Adrenal gland (tissue), 12 donors: Measurements from ENCODE around the gene COL8A2. TPM values are rescaled to one million over a fixed set of nuclear protein-coding genes. Genes with fewer than 3 reads are reported as not detected.

Source experiments
- DNase-seq, 7 donors: peaks; one replicate each; pipeline ENCODE4 v3.0.0-alpha.2; 2019 to 2020
- H3K27ac ChIP-seq, 5 donors: fragments of 200-600 bp; sonication (generic) in 4 of 5; 1 replicate in 3 of 5; 2 replicates in 2 of 5; pipeline versions ENCODE4 v1.5.1 to v1.8.0; 2016 to 2020; ENCODE audit warnings: mild to moderate bottlenecking in 1 of 5
- H3K27me3 ChIP-seq: fragments of 200-600 bp; 2 replicates; pipeline ENCODE4 v1.8.0; 2021
- H3K36me3 ChIP-seq, 2 donors: fragments of 200-600 bp; replicated peaks in 1 of 2; 1 replicate in 1 of 2; 2 replicates in 1 of 2; pipeline versions ENCODE4 v1.5.1 to v1.8.0; 2018 to 2022
- H3K4me1 ChIP-seq, 2 donors: fragments of 200-600 bp; replicated peaks in 1 of 2; 1 replicate in 1 of 2; 2 replicates in 1 of 2; pipeline versions ENCODE4 v1.5.1 to v1.8.0; 2018 to 2021
- H3K4me3 ChIP-seq, 4 donors: fragments of 200-600 bp; sonication (generic) in 3 of 4; one replicate each; pipeline ENCODE4 v1.5.1; 2016 to 2018
- H3K9me3 ChIP-seq, 3 donors: fragments of 200-600 bp; sonication (generic) in 1 of 3; replicated peaks in 1 of 3; 1 replicate in 2 of 3; 2 replicates in 1 of 3; pipeline versions ENCODE4 v1.5.1 to v1.8.0; 2016 to 2021
- CTCF ChIP-seq, 6 experiments: fragments of 450-650 bp in 4 of 6; fragments of 200-600 bp in 2 of 6; sonication (generic) in 1 of 6; IDR thresholded peaks; 1 replicate in 5 of 6; 2 replicates in 1 of 6; pipeline versions ENCODE4 v1.5.1 to v1.8.0; 2016 to 2021; ENCODE audit warnings: antibody characterized with exemption in 6 of 6, mild to moderate bottlenecking in 2 of 6, moderate library complexity in 1 of 6
- POLR2A ChIP-seq, 2 donors: fragments of 450-650 bp; IDR thresholded peaks; one replicate each; pipeline ENCODE4 v1.6.1; 2017; ENCODE audit warnings: antibody characterized with exemption in 2 of 2, mild to moderate bottlenecking in 2 of 2, moderate library complexity in 1 of 2
- WGBS, 4 donors: extraction: QIAGEN DNeasy Blood & Tissue Kit in 2 of 4; methylation state at CpG; one replicate each; pipeline versions ENCODE4 v1.1.5 to v1.1.7; 2013 to 2017; 5-methylcytosine and 5-hydroxymethylcytosine counted together
- intact Hi-C, 2 donors: fragments of 100-400 bp; cut with DNase I; formaldehyde crosslinking; loops; one replicate each; pipeline versions ENCODE4 v1.14.1 to v1.15.0; 2022 to 2023
- polyA plus RNA-seq, 3 donors: library from polyadenylated mRNA; stranded (reverse); fragments of 200-250 nt in 2 of 3; fragments of 350-450 nt in 1 of 3; fragmentation: Illumina TruSeq in 1 of 3; extraction: RNeasy Lipid Tissue Mini Kit (QIAGEN cat#74804) in 1 of 3; gene quantifications; one replicate each; pipeline ENCODE4 v1.2.3, GENCODE V29; 2013 to 2014
- total RNA-seq, 9 donors: library from RNA; depleted of rRNA in 4 of 9; stranded (reverse); fragments of >200 nt in 4 of 9; fragments of 120-200 nt in 1 of 9; fragmentation: NEBNext Ultra II Directional in 1 of 9; extraction: Animal tissue kit (Norgen Biotek cat#: 25700) in 1 of 9; gene quantifications; one replicate each; pipeline versions ENCODE4 v1.1.0 to v1.2.4, GENCODE V29; 2013 to 2023
- donor health status: healthy with polysubstance abuse.
- donor health status: Bipolar disorder and iron deficiency.
- donor health status: DM: yes; HTN: yes; CAD: no.
- donor health status: DM: no; HTN: no; CAD: no.
- donor health status: DM: no; HTN: no; CAD: no.
- donor health status: DM: yes; HTN: yes; CAD: no.

Gene COL8A2
- total and polyA plus RNA-seq, 12 donors, result 0.66 to 6.6 (median 1.9) TPM

- H3K4me3 ChIP-seq, result no peak overlapping the region
- no peak overlapping the region for H3K27ac ChIP-seq
- intact Hi-C loops, result loop anchor here (10.0 kb wide), 3 partner anchors 93 to 323 kb away; no protein-coding TSS in a partner anchor
- no peaks in the 10 kb centered on the region for H3K9me3 ChIP-seq
- H3K27me3 ChIP-seq, result no peaks in the 10 kb centered on the region
- TF ChIP-seq CTCF (IDR thresholded peaks at IDR 0.05) (no peak), POLR2A (IDR thresholded peaks at IDR 0.05) (no peak)
- 88 to 99% (median 92%) methylated on average over 13 of the region's 13 CpGs for WGBS, 4 donors
- peaks cover 33 to 52% of the 10 kb centered on the region in 2 donors for H3K4me1 ChIP-seq
- DNase-seq, result peak in 2 of 7 donors; percentile 12 to 21
- H3K36me3 ChIP-seq, result peaks cover 0 to 58% of the 10 kb centered on the region in 2 donors
Observed at GRCh38 chr1:36091698-36092097, 33.3 kb downstream of the COL8A2 start.

- peaks cover 33 to 52% of the 10 kb centered on the region in 2 donors for H3K4me1 ChIP-seq
- H3K36me3 ChIP-seq, result peaks cover 0 to 53% of the 10 kb centered on the region in 2 donors
- 77 to 88% (median 85%) methylated on average over 4 of the region's 4 CpGs for WGBS, 4 donors
- H3K27me3 ChIP-seq, result no peaks in the 10 kb centered on the region
- intact Hi-C loops, result loop anchor here (10.0 kb wide), 3 partner anchors 94 to 324 kb away; no protein-coding TSS in a partner anchor
- TF ChIP-seq CTCF (IDR thresholded peaks at IDR 0.05), result no peak
- no peak for TF ChIP-seq POLR2A (IDR thresholded peaks at IDR 0.05)
- peak overlapping the region in 1 of 5 donors; percentile 1 for H3K27ac ChIP-seq
- no peak overlapping the region for H3K4me3 ChIP-seq
- DNase-seq, result peak in 1 of 7 donors; percentile 15
- H3K9me3 ChIP-seq, result no peaks in the 10 kb centered on the region
Observed at GRCh38 chr1:36091141-36091540, 33.9 kb downstream of the COL8A2 start.

- Histone ChIP-seq H3K36me3 (peaks cover 0 to 40% of the 10 kb centered on the region in 2 donors), H3K27ac (peak overlapping the region; percentile 79 to 92 (median 84)), H3K9me3 (no peaks in the 10 kb centered on the region), H3K27me3 (no peaks in the 10 kb centered on the region), H3K4me3 (peak overlapping the region; percentile 7 to 93 (median 74)), H3K4me1 (peaks cover 29 to 42% of the 10 kb centered on the region in 2 donors)
- DNase-seq, result peak; percentile 46 to 79 (median 68)
- TF ChIP-seq POLR2A (IDR thresholded peaks at IDR 0.05) (peak; percentile 5 to 70), CTCF (IDR thresholded peaks at IDR 0.05) (no peak)
- intact Hi-C loops, result loop anchor here (10.0 kb wide), 6 partner anchors 95 to 325 kb away; partner anchors contain the start of gene AGO1 (in 1 of the 2)
- 4 to 7% (median 4%) methylated on average over 20 to 32 of the region's 32 CpGs for WGBS, 4 donors
Observed at GRCh38 chr1:36089393-36090121, 35.5 kb downstream of the COL8A2 start.

- peaks cover 0 to 36% of the 10 kb centered on the region in 2 donors for H3K36me3 ChIP-seq
- no peaks in the 10 kb centered on the region for H3K27me3 ChIP-seq
- TF ChIP-seq POLR2A (IDR thresholded peaks at IDR 0.05), result peak; percentile 92 to 94
- peak; percentile 86 to 99 (median 98) for TF ChIP-seq CTCF (IDR thresholded peaks at IDR 0.05)
- intact Hi-C loops, result loop anchor here (10.0 kb wide), 3 partner anchors 164 to 234 kb away; partner anchors contain the start of gene AGO1 (in 1 of the 2)
- WGBS, 4 donors, result 0 to 1% (median 0%) methylated on average over 7 to 84 of the region's 84 CpGs
- H3K27ac ChIP-seq, result peak within 1 kb of the TSS; percentile 79 to 92 (median 84)
- DNase-seq, result peak; percentile 88 to 94 (median 90)
- H3K9me3 ChIP-seq, result no peaks in the 10 kb centered on the region
- H3K4me3 ChIP-seq, result peak within 1 kb of the TSS; percentile 7 to 93 (median 74)
- peaks cover 22 to 41% of the 10 kb centered on the region in 2 donors for H3K4me1 ChIP-seq
Observed at GRCh38 chr1:36088577-36089392, 36.2 kb downstream of the COL8A2 start, which contains the start of gene ADPRS. Gene ADPRS, plus strand, starts transcription at chr1:36088892. Its CDS starts 13 bp downstream, at chr1:36088905.
